Caki2 (cell line): ENCODE results near the gene ANO1. TPM values are rescaled to one million over a fixed set of nuclear protein-coding genes. Genes with fewer than 3 reads are reported as not detected.

Experiments used
- DNase-seq: peaks from one replicate; pipeline ENCODE4 v3.0.0-alpha.2; 2015; ENCODE audit warnings: low read depth
- in situ Hi-C: cut with HindIII; loops from 2 replicates; pipeline ENCODE4 v1.10.0; 2016; ENCODE audit warnings: low sequenced_read_pairs, low pct_unique_long_range_greater_than_20kb, mixed read lengths
- total RNA-seq: library from RNA; depleted of rRNA; stranded (reverse); fragments of >200 nt; shearing (Covaris generic); gene quantifications from 2 replicates; pipeline ENCODE4 v1.2.3, GENCODE V29; 2014; ENCODE audit warnings: low replicate concordance

ANO1 gene
- total RNA-seq, 1 experiment from 2014 or later: not detected

DNA sequence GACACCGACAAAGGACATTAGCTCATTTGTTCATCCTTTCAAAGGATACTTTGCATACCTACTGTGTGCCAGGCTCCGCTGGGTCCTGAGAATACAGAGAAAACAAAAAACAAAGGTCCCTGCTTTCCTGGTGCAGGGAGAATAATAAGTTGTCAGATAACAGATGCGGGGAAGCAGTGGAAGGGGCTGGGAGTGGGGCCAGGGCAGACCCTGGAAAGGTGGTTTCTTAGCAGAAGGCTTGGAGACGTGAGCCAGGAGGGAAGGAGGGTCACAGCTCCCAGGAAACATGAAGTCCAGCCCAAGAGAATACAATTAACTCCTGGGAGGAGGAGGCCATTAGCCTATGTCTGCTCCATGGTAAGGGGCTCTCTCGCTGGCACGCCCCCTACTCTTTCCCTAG lies 9.8 kb upstream of the ANO1 start:
- in situ Hi-C loops: no loop called here
- no peak for DNase-seq

DNA sequence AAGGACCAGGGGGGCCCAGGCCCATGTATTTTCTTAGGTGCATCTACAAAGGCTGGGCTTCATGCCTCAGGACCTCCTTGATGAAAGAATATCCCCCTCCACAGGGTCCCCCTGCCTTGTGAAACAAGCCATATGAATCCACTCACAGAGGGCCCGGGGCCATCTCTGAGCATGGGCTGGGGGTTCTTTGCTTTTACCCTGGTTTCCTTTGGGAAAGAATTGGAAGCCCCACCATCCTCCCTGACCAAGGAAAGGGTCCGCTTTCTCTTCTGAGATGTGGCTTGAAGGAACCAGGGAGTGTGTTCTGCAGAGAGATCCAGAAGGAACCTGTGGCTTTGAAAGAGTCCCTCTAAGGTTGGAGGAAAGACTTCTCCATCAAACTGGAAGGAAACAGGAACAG lies 9.2 kb upstream of the ANO1 start:
- DNase-seq: no peak
- in situ Hi-C loops: no loop called here

DNA sequence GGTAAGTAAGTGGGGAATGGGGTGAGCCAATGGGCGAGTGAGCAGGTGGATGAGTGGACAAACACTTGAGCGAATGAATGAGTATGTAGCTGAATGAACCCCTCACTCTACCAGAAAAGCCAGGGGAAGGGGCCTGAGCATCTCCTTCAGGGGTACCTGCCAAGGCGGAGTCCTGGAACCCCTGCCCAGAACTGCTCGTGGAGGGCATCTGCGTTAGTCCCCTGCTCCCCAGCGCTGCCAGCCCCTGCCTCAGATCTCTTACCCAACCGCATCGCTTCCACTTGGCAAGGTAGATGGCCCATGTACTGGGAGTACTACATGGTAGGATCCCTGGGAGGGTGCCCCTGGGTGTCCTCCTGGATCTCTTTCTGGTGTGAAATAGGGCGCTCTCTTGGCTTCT lies 7.4 kb upstream of the ANO1 start:
- in situ Hi-C loops: no loop called here
- no peak for DNase-seq

DNA sequence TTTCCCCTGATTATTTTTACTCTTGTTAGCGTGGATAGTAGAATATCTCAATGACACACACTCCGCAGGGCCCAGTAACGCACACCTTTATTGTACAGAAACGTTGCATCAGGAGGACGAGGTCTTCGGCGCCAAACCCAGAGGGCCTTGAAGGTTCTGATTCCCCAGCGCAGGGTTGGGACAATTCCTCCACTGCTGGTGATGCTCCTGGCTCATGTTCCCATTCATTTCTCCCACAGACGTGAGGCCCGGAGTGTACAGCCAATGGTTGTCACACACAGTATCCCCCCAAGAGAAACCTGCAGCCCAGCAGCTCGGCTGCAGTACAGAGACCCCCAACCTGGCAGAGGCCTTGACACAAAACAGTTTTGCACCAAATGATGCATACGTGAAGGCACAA lies 6.1 kb upstream of the ANO1 start:
- in situ Hi-C loops: no loop called here
- no peak for DNase-seq

DNA sequence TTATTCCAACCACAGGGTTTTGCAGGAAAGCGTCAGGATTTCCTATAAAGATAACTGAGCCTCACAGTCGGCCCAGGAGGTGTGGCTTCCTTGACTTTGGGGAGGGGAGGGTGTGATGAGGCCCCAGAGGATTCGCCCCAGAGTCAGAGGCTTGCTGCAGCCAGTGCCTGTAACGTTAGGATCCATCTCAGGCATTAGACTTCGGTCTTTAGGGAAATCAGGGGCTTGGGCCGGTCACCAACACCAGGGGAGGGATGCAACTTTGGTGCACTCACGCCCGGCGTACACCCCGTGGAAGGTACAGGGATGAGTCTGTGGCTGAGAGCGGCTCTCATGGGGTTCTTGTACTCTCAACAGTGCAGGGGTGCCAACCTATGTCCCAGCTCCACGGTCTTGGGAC lies 5.7 kb upstream of the ANO1 start:
- in situ Hi-C loops: no loop called here
- DNase-seq: no peak

DNA sequence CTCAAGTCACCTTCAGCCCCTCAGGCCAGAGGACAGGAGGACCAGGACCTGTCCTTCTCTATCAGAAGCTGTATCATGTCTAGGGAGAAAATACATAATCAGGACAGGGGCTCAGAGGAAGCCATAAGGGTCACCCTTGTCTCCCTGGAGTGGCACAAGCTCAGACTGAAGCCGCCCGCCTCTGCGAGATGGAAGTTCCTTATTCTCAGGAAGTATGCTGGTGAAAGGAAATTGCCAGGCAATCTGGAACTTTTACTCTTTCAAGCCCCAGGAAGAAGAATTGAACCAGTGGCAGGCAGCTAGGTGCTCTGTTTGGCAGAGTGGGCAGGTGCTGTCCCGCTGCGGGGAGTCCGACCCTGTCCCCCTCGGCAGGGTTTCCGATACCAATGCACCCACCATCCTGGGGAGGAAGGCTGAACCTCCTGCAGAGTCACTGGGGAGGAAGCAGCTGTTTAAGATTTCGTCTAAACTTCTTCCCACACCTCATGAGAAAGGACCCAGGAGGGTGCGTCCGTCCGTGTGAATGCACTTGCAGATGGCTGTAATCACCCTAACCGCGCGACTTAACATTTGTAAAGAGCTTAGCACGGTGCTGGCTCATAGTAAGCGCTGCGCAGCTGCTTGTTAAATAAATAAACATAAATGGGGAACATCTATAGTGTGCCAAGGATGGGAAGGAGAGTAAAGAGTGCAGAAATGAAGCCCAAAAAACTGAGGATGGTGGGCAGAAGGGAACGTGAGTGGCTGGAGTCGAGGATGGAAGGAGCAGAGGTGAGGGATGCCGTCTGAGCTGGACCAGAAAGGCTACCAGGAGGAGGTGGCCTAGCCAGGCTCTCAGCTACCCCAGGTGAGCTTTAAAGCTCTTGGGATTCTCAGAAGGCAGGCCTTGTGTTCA lies 5.0 kb upstream of the ANO1 start:
- in situ Hi-C loops: no loop called here
- no peak for DNase-seq

DNA sequence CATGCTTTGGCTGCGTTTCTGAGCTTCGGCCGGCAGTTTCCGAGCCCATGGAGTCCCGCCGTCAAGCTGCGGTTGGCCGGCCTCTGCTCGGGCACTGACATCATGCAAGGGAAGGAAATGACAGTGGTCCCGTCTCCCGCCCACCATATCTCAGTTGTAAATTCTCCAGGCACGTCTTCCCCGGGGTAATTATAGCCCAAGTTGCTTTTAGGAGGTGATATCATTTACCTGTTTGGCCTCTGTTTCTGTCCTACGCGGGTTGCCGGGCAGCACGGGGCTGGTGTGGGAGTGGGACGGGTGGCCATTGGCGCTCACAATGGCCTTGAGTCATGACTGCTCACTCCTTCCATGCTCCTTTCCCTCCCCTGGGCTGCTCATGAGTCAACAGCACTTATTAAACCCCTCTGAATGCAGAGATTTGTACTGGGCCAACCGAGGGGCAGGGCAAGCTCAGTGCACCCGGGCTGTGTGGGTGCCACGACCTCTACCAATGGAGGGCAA lies 4.2 kb upstream of the ANO1 start:
- DNase-seq: no peak

DNA sequence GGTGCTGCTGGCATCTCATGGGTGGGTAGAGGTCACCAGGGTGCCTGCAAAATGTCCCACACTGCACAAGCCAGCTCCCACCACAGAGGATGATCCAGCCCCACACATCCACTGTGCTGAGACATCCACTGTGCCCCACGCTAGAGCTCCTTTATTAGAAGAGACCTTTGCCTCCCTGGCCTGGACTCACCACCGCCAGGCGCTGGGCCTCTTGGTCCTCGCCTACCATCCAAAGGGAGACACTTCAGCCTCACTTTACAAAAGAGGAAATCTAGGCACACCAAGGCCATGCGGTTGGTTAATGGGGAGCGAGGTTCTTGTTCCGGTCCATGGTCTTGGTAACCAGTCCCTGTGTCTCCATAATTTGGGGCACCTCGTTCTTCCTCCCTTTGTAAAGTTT lies 3.4 kb upstream of the ANO1 start:
- in situ Hi-C loops: no loop called here
- no peak for DNase-seq

More for the DNA sequence above, 4.2 kb upstream of the ANO1 start:
- in situ Hi-C loops: no loop called here

DNA sequence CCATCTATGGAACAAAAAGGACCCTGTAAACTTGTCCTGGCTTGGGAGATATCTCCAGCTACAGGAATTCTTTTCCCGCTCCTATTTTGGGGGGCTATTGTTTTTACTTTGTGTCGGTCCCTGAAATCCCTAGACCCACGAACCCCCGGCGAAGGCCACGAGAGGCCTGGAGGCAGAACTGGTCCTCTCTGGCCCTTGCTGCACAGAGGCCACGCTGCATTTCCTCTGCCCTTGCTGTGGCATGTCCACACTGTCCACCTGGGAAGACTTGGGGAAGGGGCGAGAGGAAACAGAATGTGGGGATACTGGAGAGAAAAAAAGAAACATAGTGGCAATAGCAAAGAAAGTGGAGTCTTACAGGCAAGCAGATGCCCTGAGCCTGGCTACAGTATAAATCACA lies 2.3 kb upstream of the ANO1 start:
- no peak for DNase-seq
- in situ Hi-C loops: no loop called here

DNA sequence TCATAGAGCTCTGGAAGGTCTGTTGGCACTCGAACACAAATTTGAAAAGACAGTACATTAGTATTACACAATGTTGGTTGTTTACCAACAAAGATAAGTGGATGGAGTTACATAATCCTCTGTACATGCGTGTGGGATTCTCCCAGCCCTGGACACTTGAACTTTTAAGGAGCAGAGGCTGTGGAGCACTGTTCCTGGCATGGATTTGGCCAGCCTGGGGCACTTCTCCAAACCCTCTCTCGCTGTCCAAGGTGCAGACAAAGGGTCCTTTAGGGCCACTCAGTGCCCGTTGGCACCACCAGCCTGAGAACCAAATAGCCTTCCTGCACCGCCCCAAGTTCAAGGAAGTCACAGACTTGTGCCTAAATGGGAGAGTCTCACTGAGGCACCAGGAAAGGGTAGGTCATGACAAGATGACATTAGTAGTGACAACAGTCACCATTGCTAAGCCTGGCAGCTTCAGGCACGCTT lies 1.6 kb upstream of the ANO1 start:
- no peak for DNase-seq
- in situ Hi-C loops: no loop called here

DNA sequence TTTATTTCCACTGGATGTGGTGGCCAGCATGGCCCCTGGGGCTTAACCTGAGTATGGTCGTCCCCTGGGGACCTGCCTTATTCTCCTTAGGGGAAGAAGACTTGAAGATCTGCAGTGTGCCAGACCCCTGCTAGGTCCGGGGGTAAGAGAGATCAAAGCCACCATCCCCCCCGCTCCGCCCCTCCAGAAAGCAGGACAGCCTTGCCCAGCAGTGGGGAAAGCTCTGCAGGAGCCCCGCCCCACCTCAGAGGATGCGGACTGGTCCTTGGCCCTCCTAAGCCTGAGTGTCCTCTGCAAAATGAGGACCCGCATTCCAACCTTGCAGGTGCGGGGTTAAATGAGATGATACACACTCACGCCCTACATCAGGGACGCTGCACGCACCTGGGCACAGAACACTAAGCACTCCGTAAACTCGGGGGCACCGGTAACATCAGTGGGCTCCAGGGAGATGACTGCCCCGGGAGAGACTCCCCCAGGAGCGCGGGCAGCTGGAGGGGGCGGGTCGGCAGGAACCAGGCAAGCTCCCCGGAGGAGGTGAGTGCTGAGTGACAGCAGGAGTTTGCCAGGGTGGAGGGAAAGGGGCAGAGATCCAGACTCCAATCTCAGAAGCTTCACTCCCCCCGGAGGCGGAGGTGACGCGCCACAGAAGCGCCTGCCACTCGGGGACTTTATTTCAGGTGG lies 564 bp upstream of the ANO1 start:
- no peak for DNase-seq
- in situ Hi-C loops: no loop called here

DNA sequence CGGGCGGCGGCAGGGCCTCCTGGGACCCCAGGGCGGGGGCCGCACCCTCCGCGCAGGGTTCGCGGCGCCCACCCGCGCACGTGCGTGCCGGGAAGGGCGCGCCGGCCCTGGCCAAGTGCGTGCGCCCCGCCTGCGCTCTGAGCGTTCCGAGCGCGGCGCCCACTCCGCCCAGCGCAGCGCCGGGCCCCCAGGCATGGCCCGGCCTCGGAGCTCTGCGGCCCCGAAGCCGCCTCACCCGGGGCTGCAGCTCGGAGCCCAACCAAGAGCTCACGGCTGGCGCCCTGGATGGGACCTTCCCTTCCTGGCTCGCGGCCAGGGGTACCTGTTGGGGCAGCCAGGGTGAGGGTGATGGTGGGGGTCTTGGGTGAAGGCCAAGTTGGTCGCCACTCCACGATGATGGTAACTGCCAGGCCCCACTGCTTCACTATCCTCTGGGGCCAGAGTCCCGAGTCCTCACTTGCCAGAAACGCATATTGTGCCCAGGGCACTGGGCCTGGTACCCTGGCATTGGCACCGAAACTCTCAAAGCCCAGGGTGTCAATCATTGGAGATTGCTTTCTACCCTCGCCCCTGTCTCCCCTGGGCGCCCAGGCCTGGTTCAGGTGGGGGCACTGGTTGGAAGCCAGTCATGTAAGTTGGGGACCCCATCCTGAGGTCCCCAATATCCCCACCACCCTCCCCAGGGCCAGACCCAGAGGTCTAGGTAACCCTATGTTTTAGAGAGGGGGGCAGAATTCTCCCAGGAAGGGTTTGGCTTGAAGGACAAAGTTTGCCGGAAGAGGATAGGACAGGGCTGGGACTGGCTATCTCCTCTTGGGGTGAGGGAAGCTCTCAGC lies 882 bp downstream of the ANO1 start:
- in situ Hi-C loops: no loop called here
- DNase-seq: no peak

DNA sequence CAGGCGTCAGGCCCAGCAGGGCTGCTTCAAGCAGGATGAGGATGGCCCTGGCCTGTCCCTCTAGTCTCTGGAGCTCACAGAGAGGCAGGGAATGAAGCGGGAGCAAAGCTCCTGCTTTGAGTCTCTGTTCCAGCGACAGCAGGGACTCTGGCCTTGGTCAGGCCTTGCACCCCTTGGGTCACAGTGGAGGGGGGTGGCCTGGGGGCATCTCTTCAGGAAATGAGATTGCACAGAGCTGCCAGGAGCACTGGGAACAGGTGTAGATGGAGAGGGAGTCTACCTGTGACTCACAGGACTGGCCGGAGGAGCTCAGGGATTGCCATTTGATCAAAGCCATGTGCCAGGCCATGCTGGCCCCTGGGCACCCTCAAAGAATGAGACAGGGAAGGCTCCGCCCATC lies 1.6 kb downstream of the ANO1 start:
- DNase-seq: no peak
- in situ Hi-C loops: no loop called here

DNA sequence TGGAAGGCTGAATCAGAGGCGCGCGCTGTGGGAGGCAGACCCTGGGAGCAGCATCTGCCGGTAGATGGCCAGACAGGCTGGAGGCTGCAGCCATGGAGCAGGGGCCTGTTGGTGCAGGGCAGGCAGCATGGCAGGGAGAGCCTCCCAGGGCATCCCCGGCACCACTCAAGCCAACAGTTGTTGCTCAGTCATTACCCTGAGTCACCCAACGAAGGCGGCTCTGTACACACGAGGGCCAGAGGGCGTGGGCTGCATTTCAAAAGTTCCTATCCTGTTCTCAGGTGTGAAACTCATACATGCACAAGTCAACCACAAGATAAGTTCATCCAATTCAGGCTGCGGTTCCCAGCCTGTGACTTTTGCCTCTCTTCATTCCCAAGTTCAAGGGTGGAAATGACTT lies 2.6 kb downstream of the ANO1 start:
- in situ Hi-C loops: no loop called here
- DNase-seq: peak; percentile 47

DNA sequence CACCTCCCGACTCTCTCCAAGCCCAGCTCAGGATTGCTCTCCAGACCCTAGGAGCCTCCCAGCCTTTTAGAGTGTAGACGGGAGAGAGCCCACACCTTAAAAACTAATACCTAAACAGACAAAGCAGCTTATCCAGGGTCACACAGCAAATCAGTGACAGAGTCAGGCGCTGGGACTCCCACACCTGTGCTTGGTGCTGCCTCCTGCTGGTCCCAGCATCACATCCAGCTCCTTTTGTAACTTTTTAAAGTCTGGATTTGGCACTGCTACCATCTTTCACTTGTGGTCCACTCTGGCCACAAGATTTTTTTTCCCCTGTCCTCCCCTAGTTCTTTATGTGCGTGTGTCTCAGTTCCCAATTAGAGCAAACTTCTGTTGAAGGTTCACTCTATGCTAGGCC lies 4.7 kb downstream of the ANO1 start:
- no peak for DNase-seq
- in situ Hi-C loops: no loop called here

DNA sequence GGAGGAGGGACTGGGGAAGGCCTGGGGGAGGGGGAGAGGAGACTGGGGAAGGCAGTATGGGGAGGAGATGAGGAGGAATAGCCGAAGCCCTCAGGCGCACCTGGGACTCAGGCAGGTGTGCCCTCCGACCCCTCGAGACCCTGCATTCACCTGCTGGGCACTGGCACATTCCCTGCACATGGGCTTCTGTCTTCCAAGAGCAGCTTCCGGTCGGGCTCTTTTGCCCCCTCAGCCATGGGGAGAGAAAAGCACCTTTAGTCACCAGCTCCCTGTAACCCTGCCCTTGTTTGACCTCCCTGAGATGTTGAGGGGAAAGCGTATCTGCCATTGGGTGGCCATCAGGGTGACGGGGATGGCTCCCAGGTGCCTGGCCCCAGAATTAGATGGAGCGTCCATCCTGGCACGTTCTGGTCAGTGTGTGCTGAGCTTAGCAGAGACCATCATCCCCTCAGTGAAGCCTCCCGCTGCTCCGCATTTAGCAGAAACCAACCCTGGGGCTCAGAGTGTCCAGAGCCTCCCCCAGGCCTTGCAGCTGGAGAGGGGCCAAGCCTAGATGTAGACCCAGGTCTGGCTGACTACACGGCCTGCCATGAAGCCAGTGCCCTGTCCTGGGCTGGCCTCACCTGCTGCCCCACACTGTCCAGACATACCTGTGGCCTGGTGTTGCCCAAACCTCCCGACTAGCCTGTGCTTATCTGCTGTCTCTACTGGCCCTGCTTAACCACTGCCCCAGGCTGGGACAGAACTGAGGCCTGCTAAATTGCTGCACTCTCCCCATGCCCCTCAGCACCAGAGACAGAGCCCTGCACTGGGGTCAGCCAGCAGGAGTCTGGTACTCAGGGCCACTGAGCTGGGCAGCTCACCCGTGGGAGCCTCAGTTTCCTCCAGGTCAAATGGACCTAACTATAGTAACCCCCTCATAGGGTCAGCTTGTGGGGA lies 6.2 kb downstream of the ANO1 start:
- DNase-seq: no peak
- in situ Hi-C loops: no loop called here

DNA sequence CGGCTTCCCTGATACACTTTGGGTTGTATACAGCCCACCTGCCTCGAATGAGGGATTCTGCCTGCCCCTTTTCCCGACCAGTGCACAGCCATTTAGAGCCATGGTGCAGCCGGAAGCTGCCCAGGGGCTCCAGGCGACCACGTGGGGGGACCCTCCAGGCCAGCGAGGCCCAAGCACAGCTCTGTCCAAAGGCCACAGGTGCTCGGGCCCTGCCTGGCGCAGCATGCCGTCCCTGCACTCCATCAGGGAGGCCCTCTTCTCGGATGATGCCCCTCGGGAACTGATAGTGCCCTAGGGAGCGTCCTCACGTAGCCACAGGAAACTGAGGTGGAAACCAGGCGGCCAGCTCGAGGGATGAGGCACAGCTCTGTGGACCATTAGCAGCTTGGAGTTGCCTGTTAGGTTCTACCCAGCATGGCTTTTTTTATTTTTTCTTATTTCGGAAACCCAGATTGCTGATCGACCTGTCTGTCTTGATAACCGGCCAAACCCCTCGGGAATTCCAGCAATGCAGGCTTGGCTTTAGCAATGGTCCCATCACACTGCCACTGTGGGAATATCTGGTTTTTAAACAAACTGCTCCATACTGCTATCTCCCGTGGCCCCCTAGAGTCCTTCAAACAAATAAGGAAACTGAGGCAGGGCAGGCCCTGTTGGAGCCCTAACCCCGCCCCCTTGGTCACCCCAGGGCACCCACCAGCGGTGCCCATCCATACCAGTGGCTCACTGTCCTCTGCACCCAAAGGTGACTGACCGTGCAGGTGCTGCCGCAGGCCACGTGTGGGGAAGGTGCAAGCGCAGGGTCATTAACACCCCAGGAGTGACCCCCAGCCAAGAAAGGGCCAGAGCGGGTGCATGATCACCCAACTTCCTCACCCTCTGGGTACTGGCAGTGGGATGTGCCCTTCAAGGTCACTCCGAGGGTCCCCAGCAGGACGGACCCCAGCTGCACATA lies 8.0 kb downstream of the ANO1 start:
- in situ Hi-C loops: no loop called here
- no peak for DNase-seq
